Endothelial cell of umbilical vein (primary cell): Measurements from ENCODE around the gene CACNA2D2.

Experiments
- CTCF ChIP-seq, 2 donors: IDR thresholded peaks; 1 replicate in 1 of 2; 2 replicates in 1 of 2; pipeline ENCODE4 v1.5.1; 2011; ENCODE audit warnings: low read length in 2 of 2, mild to moderate bottlenecking in 2 of 2, moderate library complexity in 2 of 2, control low read depth in 1 of 2, inconsistent platforms in 1 of 2, low read depth in 1 of 2; ENCODE audit not compliant: insufficient read depth in 1 of 2; ENCODE audit errors: extremely low read depth in 1 of 2
- EZH2 ChIP-seq: IDR thresholded peaks from 2 replicates; pipeline ENCODE4 v1.6.1; 2012; ENCODE audit warnings: borderline replicate concordance, low read depth, mild to moderate bottlenecking, moderate library complexity, low read length, inconsistent platforms; ENCODE audit not compliant: severe bottlenecking

DNA sequence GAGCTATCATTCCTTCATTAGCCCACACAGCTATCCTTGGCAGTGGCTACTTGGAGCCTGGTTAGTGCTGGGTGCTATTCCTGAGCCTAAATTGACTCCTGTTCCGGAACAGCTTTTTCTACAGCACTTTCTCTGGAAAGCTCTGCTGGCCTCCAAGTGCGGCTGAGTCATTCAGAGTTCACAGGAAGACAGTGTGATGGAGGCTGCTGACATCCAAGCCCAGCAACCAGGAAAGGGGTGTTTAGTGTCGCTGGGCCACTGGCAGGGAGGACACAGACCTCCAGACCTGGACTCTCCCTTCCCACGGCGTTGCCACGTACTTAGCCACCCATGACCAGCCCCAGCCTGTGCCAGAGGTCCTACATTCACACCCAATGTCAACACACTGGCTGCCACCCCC, 28.7 kb downstream of the CACNA2D2 start:
- TF ChIP-seq CTCF (IDR thresholded peaks at IDR 0.05; ENCODE audit: extremely low read depth in 1 of 2, insufficient read depth in 1 of 2, low read depth in 1 of 2, low read length in 2 of 2) (no peak), EZH2 (no peak)
